Islet precursor cell (in vitro differentiated cells): ENCODE measurements around the gene PPP6R3.

ENCODE experiments used
- DNase-seq: peaks from one replicate; pipeline ENCODE4 v3.0.0-alpha.2; 2018

PPP6R3 gene

GRCh38 chr11:68655806-68656205, 195.3 kb downstream of the PPP6R3 start:
- peak; percentile 29 for DNase-seq

GRCh38 chr11:68657021-68657780, 196.6 kb downstream of the PPP6R3 start:
- peak; percentile 49 for DNase-seq

- peak; percentile 31 for DNase-seq
Measured at GRCh38 chr11:68658097-68658496, 197.5 kb downstream of the PPP6R3 start.

- DNase-seq: peak; percentile 29
Measured at GRCh38 chr11:68658661-68659060, 198.1 kb downstream of the PPP6R3 start.

- DNase-seq: peak; percentile 44
Measured at GRCh38 chr11:68659158-68659921, 198.8 kb downstream of the PPP6R3 start.

- DNase-seq: peak; percentile 44
Measured at GRCh38 chr11:68660066-68660810, 199.7 kb downstream of the PPP6R3 start.

- peak; percentile 29 for DNase-seq
Measured at GRCh38 chr11:68661014-68661413, 200.5 kb downstream of the PPP6R3 start.

- no peak for DNase-seq
Measured at GRCh38 chr11:68661697-68662603, 201.4 kb downstream of the PPP6R3 start.

- no peak for DNase-seq
Measured at GRCh38 chr11:68663482-68664010, 203.0 kb downstream of the PPP6R3 start.

- DNase-seq: no peak
Measured at GRCh38 chr11:68664141-68664540, 203.6 kb downstream of the PPP6R3 start.

- DNase-seq: no peak
Measured at GRCh38 chr11:68664906-68665305, 204.4 kb downstream of the PPP6R3 start.
